DOHH2 (cell line): ENCODE results near the gene YEATS2.

Experiments
- EZH2phosphoT487 ChIP-seq: fragments of 200-600 bp; sonication (generic); IDR thresholded peaks from 2 replicates; pipeline ENCODE4 v1.6.1; 2017; ENCODE audit warnings: borderline replicate concordance, mild to moderate bottlenecking, antibody characterized with exemption, low read length, moderate library complexity, mixed read lengths
- TF ChIP-seq, protein P1 (sequence below): fragments of 200-600 bp; sonication (generic); IDR thresholded peaks from one replicate; pipeline ENCODE4 v1.5.1; 2014; ENCODE audit warnings: antibody characterized with exemption, mild to moderate bottlenecking, low read depth, low read length; ENCODE audit not compliant: poor library complexity, severe bottlenecking

DNA sequence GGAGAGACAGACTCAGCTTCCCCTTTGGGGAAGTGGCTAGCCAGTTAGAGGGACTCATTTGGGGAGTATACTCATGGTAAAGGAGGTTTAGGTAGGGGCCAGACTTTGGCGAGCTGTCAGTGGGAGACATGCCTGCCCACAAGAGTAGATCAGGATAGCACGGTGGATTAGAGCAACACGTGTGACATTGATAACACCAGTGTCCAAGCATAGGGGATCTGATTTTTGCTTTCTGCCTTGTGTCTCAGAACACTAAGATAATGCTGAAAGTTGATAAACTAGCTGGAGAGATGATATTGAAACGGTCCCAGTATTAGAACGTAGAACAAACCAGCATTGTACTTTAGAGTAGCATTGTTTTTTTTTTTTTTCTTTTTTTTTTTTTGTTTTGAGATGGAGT is 101.9 kb downstream of the YEATS2 start:
- TF ChIP-seq, protein P1, sequence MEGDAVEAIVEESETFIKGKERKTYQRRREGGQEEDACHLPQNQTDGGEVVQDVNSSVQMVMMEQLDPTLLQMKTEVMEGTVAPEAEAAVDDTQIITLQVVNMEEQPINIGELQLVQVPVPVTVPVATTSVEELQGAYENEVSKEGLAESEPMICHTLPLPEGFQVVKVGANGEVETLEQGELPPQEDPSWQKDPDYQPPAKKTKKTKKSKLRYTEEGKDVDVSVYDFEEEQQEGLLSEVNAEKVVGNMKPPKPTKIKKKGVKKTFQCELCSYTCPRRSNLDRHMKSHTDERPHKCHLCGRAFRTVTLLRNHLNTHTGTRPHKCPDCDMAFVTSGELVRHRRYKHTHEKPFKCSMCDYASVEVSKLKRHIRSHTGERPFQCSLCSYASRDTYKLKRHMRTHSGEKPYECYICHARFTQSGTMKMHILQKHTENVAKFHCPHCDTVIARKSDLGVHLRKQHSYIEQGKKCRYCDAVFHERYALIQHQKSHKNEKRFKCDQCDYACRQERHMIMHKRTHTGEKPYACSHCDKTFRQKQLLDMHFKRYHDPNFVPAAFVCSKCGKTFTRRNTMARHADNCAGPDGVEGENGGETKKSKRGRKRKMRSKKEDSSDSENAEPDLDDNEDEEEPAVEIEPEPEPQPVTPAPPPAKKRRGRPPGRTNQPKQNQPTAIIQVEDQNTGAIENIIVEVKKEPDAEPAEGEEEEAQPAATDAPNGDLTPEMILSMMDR, result no peak
- no peak for TF ChIP-seq EZH2phosphoT487
